GM19099 (cell line): ENCODE results near the gene FMN2.

Source experiments
- POLR2A ChIP-seq: IDR thresholded peaks from 3 replicates; pipeline ENCODE4 v1.6.1; 2011; ENCODE audit warnings: low read depth; ENCODE audit not compliant: insufficient read length; ENCODE audit errors: extremely low read depth

The FMN2 gene

DNA sequence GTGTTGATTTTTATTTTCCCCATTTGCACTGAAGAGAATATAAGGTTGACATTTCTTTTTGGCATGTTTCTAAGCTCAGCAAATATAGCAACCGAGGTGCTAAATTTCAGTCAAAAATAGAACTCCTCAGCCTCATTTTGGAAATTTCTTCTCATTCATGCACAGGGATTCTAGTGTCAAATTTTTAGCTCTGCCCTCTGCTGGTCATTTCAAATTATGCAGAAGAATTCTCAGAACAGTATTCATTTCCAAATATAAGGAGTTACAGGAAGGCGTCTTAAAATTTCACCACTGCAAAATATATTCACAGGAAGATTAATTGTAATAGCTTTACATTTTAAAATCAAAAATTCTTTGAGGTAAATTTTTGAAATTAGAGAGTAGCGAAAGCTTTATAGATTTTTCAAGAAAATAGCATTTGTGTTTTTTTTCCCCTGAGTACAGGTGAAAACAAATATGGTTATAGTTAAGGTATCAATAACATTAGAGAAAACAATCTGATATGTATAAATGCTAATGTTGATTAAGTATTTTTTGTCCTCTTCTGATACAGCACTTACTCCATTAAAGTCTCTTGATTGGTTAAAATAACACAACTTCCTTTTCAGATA, 57.9 kb downstream of the FMN2 start:
- no peak for TF ChIP-seq POLR2A

DNA sequence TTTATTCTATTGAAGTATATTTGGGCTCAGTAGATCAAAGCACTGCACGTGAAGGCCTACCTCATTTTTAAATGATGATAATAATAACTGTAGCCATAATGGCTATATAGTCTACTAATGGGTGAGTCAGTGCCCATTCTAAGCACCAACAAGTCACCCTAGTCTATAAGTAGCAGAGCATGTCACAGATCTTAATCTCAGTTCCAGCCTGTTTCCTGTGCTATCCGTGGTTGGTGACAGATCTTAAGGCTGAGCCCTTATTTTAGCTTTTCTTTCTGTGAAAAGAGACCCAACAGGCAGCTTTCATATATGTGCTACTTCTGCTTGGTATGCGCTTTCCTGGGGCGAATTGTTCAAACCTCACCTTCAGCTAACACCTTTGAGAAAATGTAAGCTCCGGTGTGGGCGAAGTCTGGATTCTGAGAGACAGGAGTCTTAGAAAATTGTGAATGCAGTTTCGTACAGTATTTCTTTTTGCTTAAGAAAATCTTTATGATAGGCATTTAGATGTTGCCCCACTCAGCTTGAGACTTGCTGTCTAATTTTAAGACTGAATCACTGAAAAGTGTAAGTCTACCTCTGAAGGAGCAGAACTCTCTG, 59.6 kb downstream of the FMN2 start:
- no peak for TF ChIP-seq POLR2A

DNA sequence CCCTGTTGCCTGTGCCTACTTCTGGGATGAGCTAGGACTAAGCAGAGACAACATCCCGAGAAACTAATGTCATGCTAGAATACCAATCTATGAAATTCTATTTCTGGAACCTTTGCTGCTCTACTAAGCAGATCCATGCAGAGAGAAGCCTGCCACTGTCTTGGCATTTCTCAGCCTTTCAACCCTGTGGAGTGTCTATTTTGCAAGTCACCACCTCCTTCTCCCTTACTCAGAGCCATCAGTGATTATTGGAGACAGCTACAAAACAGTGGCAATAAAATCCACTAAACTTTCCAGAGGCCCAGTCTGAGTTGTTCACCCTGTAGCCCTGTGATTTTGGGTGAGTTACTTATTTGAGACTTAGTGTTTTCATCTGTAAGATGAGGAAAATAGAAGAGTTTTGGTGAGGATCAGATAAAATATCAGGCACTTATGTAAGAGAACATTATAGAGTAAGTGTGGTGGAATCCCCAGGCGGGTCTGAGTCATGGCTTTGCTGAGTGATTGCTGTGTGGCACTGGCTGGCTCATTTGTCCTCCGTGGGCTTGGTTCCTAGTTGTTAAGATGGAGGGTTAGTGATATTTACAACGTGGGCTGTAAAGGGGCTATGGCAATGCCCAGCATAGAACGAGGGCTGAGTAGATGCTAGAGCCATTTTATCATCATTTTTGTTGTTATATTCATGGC, 61.1 kb downstream of the FMN2 start:
- TF ChIP-seq POLR2A = no peak

DNA sequence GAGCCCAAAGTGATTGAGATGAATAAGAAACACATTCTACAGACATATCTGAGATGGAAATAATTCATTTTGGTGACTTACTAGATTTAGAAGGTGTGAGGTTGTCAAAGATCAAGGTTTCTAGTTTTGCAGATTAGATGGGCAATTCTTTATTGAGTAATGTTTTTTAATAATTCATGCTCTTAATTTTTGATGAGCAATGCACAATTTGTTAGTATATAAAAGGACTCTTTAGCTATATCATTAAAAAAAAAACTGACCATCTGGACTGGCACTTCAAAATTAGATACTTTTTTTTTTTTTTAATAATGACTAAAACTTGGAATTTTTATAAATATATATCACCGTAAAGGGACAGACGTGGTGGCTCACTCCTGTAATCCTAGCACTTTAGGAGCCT, 63.9 kb downstream of the FMN2 start:
- no peak for TF ChIP-seq POLR2A

DNA sequence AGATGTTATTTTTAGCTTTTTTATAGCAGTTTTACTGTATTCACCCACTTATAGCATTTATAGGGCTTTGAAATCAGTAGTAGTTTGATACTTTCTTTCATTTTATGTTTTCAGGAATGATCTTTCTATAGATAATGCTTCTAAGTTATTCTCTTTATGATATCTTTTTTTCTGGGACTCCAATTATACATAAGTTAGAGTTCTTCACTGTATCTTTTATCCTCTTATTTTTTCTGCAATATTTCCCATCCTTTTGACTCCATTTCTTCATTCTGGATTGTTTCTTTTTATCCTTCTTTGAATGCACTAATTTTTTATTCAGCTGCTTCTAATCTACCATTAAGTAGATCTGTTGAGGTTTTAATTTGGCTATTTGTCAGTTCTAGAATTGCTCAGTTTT, 73.1 kb downstream of the FMN2 start:
- no peak for TF ChIP-seq POLR2A

DNA sequence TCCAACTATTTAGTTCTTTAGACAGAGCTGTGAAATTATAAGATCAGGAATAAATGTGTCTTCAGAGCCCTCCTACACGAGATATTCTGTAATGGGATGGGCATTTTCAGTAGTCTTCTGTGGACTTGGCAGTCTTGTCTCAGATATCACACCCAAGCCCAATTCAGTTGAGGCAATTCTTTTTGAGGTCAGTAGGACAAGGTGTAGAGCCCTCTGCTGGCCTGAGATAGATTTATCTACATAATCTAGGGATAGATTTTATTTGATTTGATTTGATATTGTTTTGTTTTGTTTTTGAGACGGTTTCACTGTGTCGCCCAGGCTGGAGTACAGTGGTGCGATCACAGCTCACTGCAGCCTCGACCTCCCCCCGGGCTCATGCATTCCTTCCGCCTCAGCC, 77.5 kb downstream of the FMN2 start:
- no peak for TF ChIP-seq POLR2A

DNA sequence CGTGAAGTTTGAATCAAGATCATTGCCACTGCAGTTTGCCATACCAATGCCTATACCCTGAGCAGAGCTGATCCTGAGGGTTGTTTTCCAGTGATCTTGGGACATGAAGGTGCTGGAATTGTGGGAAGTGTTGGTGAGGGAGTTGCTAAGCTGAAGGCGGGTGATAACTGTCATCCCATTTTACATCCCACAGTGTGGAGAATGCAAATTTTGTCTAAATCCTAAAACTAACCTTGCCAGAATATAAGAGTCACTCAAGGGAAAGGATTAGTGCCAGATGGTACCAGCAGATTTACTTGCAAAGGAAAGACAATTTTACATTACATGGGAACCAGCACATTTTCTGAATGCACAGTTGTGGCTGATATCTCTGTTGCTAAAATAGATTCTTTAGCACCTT, 78.6 kb downstream of the FMN2 start:
- no peak for TF ChIP-seq POLR2A

DNA sequence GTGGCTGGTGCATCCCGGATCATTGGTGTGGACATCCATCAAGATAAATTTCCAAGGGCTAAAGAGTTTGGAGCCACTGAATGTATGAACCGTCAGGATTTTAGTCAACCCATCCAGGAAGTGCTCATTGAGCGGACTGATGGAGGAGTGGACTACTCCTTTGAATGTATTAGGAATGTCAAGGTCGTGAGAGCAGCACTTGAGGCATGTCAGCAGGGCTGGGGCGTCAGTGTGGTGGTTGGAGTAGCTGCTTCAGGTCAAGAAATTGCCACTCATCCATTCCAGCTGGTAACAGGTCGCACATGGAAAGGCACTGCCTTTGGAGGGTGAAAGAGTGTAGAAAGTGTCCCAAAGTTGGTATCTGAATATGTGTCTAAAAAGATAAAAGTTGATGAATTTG, 79.1 kb downstream of the FMN2 start:
- no peak for TF ChIP-seq POLR2A

DNA sequence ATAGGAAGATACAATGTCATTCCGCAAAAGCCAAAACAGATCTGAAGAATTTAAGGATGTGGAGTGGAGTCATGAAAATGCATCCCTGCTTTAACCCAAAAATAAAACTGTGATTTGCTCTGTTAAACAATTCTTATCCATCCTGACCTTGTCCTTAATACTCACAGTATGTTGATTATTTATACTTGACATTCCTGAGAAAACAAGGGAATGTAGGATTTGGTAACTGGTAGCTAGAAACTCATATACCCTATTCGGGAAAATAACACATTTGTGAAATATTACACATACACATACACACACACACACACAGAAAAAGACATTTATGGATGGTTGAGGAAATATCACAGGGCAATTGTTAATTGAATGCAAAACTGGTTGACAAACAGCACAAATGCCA, 80.2 kb downstream of the FMN2 start:
- no peak for TF ChIP-seq POLR2A

DNA sequence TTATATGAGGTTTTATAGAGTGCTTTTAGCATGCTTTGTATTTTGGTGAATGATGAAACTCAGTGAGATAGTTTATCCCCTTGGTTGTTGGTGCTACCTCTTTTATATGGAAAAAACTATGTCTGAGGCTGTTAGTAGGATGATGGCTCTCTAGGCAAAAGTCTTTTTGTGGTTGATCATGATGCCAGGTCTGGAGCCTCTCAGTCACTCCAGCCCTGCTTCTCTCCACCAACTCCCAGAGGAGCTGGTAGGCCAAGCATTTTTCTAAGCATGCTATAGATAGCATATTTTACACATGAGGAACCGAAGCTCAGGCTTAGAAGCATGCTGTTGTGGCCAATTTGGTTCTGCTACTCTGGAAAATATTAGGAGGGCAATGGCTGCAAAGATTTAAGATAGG, 82.2 kb downstream of the FMN2 start:
- no peak for TF ChIP-seq POLR2A

DNA sequence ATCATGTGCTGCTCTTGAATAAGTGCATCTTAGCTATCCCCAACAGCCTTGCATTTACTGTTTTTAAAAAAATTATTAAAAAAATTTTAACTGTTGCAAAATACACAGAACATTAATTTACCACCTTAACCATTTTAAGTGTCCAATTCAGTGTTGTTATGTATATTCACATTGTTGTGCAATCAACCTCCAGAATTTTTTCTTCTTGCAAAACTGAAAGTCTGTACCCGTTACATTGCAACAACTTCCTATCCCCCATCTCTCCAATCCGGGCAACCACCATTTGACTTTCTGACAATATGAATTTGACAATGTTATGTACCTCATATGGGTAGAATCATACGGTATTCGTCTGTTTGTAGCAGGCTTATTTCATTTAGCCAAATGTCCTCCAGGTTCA, 83.1 kb downstream of the FMN2 start:
- TF ChIP-seq POLR2A = no peak

DNA sequence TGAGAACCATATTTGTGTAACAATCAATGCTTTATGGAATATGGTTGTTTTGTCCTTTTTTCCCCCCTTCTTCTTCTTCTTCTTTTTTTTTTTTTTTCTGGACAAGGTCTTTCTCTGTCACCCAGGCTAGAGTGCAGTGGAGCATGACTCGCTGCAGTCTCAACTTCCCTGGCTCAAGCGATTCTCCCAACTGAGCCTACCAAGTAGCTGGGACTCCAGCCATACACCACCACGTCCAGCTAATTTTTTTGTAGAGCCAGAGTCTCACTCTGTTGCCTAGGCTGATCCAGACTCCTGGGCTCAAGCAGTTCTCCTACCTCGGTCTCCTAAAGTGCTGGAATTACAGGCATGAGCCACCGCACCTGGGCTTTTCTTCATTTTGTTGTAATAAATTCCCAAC, 86.7 kb downstream of the FMN2 start:
- TF ChIP-seq POLR2A = no peak

DNA sequence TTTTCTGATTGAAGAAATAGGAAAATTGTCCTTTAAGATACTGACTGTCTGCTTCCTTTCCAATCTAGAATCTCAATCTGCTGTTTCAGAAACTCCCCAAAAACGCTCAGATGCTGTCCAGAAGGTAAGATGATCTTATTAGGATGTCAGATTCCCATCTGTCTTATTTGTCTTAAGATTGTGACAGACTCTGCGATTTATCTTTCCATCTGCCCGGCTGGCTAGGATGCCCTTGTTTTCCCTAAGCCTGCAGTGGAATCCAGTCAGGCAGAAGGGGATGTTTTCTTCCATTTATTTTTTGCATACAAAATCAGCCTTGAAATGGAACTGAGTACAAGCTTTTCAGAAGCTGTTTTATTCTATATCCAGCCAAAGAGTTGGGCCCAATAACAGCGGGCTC, 96.5 kb downstream of the FMN2 start:
- no peak for TF ChIP-seq POLR2A

DNA sequence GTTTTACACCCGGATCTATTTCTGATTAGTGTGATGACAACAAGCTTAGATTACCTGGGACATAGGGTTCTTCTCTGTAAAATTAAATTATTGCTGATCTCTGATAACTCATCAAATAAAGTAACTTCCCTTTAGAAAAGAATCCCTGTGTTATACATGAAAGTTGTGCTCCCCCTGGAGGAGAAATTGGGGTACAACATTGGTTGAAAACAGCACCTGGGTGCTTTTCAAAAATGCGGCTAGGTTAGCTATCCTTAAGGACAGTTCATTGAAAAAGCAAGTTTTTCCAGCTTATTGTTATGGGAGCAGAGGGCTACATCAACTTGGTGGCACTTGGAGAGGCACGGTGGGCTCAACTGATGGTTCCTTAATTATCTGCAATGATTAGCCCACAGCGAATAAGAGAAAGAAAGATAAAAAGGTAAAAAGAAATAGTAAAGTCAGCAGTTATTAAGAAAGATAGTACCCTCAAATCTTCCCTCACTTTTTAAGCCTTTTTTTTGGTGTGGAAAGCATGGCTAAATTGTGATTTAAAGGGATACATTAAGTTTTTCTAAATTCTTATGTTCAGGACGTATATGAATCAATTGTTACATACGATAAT, 97.8 kb downstream of the FMN2 start:
- no peak for TF ChIP-seq POLR2A

DNA sequence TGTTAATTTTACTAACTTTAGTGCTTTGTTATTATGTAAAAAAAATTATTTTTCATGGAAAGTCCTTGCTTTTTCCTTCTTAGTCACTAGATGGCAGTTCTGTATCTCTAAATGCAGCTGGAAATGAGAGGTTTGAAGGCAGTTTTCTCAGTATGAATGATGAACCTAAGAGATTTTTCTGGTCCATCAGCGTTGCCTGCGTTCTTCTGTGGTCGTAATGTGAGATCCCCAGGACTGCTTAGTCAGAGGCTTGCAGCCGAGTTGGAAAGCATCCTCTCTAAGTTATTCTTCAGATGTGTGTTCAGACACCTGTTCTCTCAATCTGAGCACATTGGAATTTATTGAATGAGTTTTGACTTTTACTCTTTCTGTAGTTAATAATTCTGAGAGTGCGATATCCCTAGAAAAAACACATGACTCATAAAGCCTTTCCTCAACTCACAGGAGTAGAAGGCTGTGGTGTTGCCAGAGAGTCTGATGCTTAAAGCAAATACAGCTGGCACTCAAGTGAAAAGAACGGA, 99.3 kb downstream of the FMN2 start:
- TF ChIP-seq POLR2A = no peak

DNA sequence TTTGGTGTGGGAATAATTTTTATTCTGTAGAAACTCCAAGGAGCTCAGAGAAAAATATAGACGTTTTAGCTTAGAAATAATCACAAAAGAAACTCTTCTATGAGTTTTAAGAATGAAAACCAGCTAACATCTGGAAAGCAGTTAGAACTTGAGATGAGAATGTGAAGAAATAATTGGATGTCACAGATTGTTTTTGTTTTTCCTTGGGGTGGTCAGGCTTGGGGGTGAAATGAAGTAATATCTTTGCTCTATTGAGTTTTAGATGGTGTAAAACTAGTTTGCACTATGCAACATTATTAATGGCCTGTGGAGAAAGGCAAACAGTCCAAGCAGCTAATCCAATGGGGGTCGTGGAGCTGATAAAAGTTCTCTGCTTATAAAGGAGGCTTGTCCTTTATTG, 101.2 kb downstream of the FMN2 start:
- no peak for TF ChIP-seq POLR2A
